Tibial artery (tissue), 4 donors: ENCODE data around the gene RNF144A.

Source experiments
- DNase-seq, 2 donors: peaks; one replicate each; pipeline ENCODE4 v3.0.0-alpha.2; 2019
- H3K27ac ChIP-seq, 2 donors: fragments of 200-600 bp; sonication (generic) in 1 of 2; 1 replicate in 1 of 2; 2 replicates in 1 of 2; pipeline ENCODE4 v1.5.1; 2018 to 2019; ENCODE audit warnings: mild to moderate bottlenecking in 1 of 2
- H3K27me3 ChIP-seq, 2 donors: fragments of 200-600 bp; sonication (generic) in 1 of 2; one replicate each; pipeline versions ENCODE4 v1.5.1 to v1.6.0; 2016 to 2019
- H3K36me3 ChIP-seq, 3 donors: fragments of 200-600 bp; sonication (generic) in 2 of 3; one replicate each; pipeline ENCODE4 v1.5.1; 2016 to 2019; ENCODE audit warnings: mild to moderate bottlenecking in 2 of 3
- H3K4me1 ChIP-seq, 4 donors: fragments of 200-600 bp; sonication (generic) in 2 of 4; 1 replicate in 3 of 4; 2 replicates in 1 of 4; pipeline ENCODE4 v1.5.1; 2016 to 2019
- H3K4me3 ChIP-seq, 2 donors: fragments of 200-600 bp; sonication (generic) in 1 of 2; 1 replicate in 1 of 2; 2 replicates in 1 of 2; pipeline ENCODE4 v1.5.1; 2018 to 2019; ENCODE audit warnings: mild to moderate bottlenecking in 2 of 2
- H3K9me3 ChIP-seq, 3 donors: fragments of 200-600 bp; sonication (generic) in 1 of 3; one replicate each; pipeline ENCODE4 v1.5.1; 2016 to 2019
- CTCF ChIP-seq, 2 experiments: fragments of 200-600 bp in 1 of 2; fragments of 450-650 bp in 1 of 2; IDR thresholded peaks; one replicate each; pipeline ENCODE4 v1.5.1; 2017 to 2019; ENCODE audit warnings: antibody characterized with exemption in 2 of 2, mild to moderate bottlenecking in 1 of 2, moderate library complexity in 1 of 2
- intact Hi-C: fragments of 100-400 bp; cut with DNase I; formaldehyde crosslinking; loops from one replicate; pipeline ENCODE4 v1.15.0; 2023; ENCODE audit warnings: low total_unique reads

The RNF144A gene

GRCh38 chr2:7015007-7015950, 98.1 kb downstream of the RNF144A start:
- Histone ChIP-seq H3K4me1 (peaks cover 0 to 15% (median 2%) of the 10 kb centered on the region in 4 donors), H3K36me3 (peaks cover 0 to 10% (median 0%) of the 10 kb centered on the region in 3 donors), H3K27me3 (no peaks in the 10 kb centered on the region), H3K27ac (no peak overlapping the region), H3K9me3 (no peaks in the 10 kb centered on the region), H3K4me3 (no peak overlapping the region)
- TF ChIP-seq CTCF (IDR thresholded peaks at IDR 0.05) = no peak
- intact Hi-C loops = no loop called here
- DNase-seq = no peak

GRCh38 chr2:7016148-7016547, 98.9 kb downstream of the RNF144A start:
- DNase-seq = no peak
- Histone ChIP-seq H3K4me3 (no peak overlapping the region), H3K4me1 (peaks cover 0 to 11% (median 0%) of the 10 kb centered on the region in 4 donors), H3K36me3 (peaks cover 0 to 18% (median 0%) of the 10 kb centered on the region in 3 donors), H3K9me3 (no peaks in the 10 kb centered on the region), H3K27me3 (no peaks in the 10 kb centered on the region), H3K27ac (no peak overlapping the region)
- intact Hi-C loops = no loop called here
- no peak for TF ChIP-seq CTCF (IDR thresholded peaks at IDR 0.05)

- intact Hi-C loops = no loop called here
- Histone ChIP-seq H3K4me1 (peaks cover 0 to 11% (median 0%) of the 10 kb centered on the region in 4 donors), H3K27ac (no peak overlapping the region), H3K27me3 (no peaks in the 10 kb centered on the region), H3K4me3 (no peak overlapping the region), H3K36me3 (peaks cover 0 to 22% (median 0%) of the 10 kb centered on the region in 3 donors), H3K9me3 (no peaks in the 10 kb centered on the region)
- TF ChIP-seq CTCF (IDR thresholded peaks at IDR 0.05) = no peak
- no peak for DNase-seq
Measured at GRCh38 chr2:7016601-7017211, 99.5 kb downstream of the RNF144A start.

- Histone ChIP-seq H3K27ac (no peak overlapping the region), H3K27me3 (no peaks in the 10 kb centered on the region), H3K4me1 (peaks cover 0 to 11% (median 0%) of the 10 kb centered on the region in 4 donors), H3K36me3 (peaks cover 0 to 22% (median 0%) of the 10 kb centered on the region in 3 donors), H3K9me3 (no peaks in the 10 kb centered on the region), H3K4me3 (no peak overlapping the region)
- TF ChIP-seq CTCF (IDR thresholded peaks at IDR 0.05) = no peak
- DNase-seq = no peak
- intact Hi-C loops = no loop called here
Measured at GRCh38 chr2:7017671-7018281, 100.6 kb downstream of the RNF144A start.

GRCh38 chr2:7018282-7018701, 101.1 kb downstream of the RNF144A start:
- Histone ChIP-seq H3K4me1 (peaks cover 0 to 11% (median 0%) of the 10 kb centered on the region in 4 donors), H3K36me3 (peaks cover 0 to 22% (median 0%) of the 10 kb centered on the region in 3 donors), H3K27ac (no peak overlapping the region), H3K4me3 (no peak overlapping the region), H3K9me3 (no peaks in the 10 kb centered on the region), H3K27me3 (no peaks in the 10 kb centered on the region)
- no peak for DNase-seq
- intact Hi-C loops = no loop called here
- TF ChIP-seq CTCF (IDR thresholded peaks at IDR 0.05) = no peak
